HL-60 (cell line): ENCODE results near the gene TMEM213.

Source experiments
- DNase-seq, 2 experiments: peaks; one replicate each; pipeline ENCODE4 v3.0.0-alpha.2; 2010 to 2020; ENCODE audit warnings: low read depth in 1 of 2, low spot score in 1 of 2
- H3K27ac ChIP-seq: fragments of 250-450 bp; sonication (Bioruptor Pico); replicated peaks from 2 replicates; pipeline ENCODE4 v1.5.1; 2020; ENCODE audit warnings: mild to moderate bottlenecking, moderate library complexity
- H3K27me3 ChIP-seq: fragments of 250-450 bp; sonication (Bioruptor Pico); 2 replicates; pipeline ENCODE4 v1.5.1; 2021; ENCODE audit warnings: mild to moderate bottlenecking, moderate library complexity; ENCODE audit not compliant: insufficient read depth, poor library complexity, severe bottlenecking
- H3K4me3 ChIP-seq: replicated peaks from 2 replicates; pipeline ENCODE4 v1.5.1; 2011; ENCODE audit warnings: mild to moderate bottlenecking, control low read depth, low read length; ENCODE audit not compliant: insufficient read depth
- CTCF ChIP-seq: IDR thresholded peaks from one replicate; pipeline ENCODE4 v1.5.1; 2011; ENCODE audit warnings: low read length, control low read depth, inconsistent platforms; ENCODE audit not compliant: insufficient read depth
- GABPA ChIP-seq: IDR thresholded peaks from 2 replicates; pipeline ENCODE4 v1.6.1; 2012; ENCODE audit warnings: low read depth
- POLR2AphosphoS5 ChIP-seq: IDR thresholded peaks from 2 replicates; pipeline ENCODE4 v1.6.1; 2012; ENCODE audit warnings: low read depth
- REST ChIP-seq: IDR thresholded peaks from 2 replicates; pipeline ENCODE4 v1.6.1; 2012; ENCODE audit warnings: low read depth; ENCODE audit not compliant: insufficient replicate concordance
- SPI1 ChIP-seq: IDR thresholded peaks from 2 replicates; pipeline ENCODE4 v1.6.1; 2012; ENCODE audit warnings: low read depth, mild to moderate bottlenecking, borderline replicate concordance

TMEM213 gene

GRCh38 chr7:138825049-138825721 lies 27.4 kb downstream of the TMEM213 start:
- TF ChIP-seq POLR2AphosphoS5, result no peak
- no peak for TF ChIP-seq CTCF
- TF ChIP-seq REST, result no peak
- no peak for TF ChIP-seq GABPA
- TF ChIP-seq SPI1, result no peak
- Histone ChIP-seq H3K27me3 (no peaks in the 10 kb centered on the region), H3K27ac (no peak overlapping the region), H3K4me3 (no peak overlapping the region)
- DNase-seq, result no peak

- no peaks in the 10 kb centered on the region for H3K27me3 ChIP-seq
- DNase-seq, result no peak
- H3K4me3 ChIP-seq, result no peak overlapping the region
- H3K27ac ChIP-seq, result no peak overlapping the region
- TF ChIP-seq CTCF, result no peak
Measured at GRCh38 chr7:138828302-138828701, 30.5 kb downstream of the TMEM213 start.

GRCh38 chr7:138829335-138829734 lies 31.5 kb downstream of the TMEM213 start:
- H3K27me3 ChIP-seq, result no peaks in the 10 kb centered on the region
- DNase-seq, result no peak
- no peak overlapping the region for H3K4me3 ChIP-seq
- TF ChIP-seq REST (no peak), SPI1 (no peak), GABPA (no peak), POLR2AphosphoS5 (no peak), CTCF (no peak)
- H3K27ac ChIP-seq, result no peak overlapping the region

DNA sequence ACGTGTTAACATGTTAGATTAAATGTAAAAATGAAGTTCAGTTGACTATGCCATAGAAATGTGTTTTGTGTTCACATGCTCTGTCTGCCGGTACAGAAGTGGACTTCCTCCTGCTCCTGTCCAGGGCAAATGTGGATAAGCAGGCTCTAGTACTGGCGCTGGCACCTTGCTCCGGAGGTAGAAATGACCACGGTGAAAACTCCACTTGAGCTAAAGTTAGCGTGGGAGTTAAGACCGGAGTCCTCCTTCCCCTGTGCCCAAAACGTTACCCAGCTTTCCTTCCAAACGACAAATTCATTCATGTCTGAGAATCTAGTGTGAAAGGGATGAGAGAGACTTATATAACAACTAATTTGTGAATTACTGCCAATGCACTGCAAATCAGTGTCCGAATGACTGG lies 35.2 kb downstream of the TMEM213 start:
- Histone ChIP-seq H3K27me3 (no peaks in the 10 kb centered on the region), H3K4me3 (no peak overlapping the region), H3K27ac (no peak overlapping the region)
- TF ChIP-seq GABPA (no peak), SPI1 (no peak), POLR2AphosphoS5 (no peak)
- no peak for DNase-seq
